ENCODE data around the gene AMH. TPM values are rescaled to one million over a fixed set of nuclear protein-coding genes. Genes with fewer than 3 reads are reported as not detected.

The AMH gene
- total RNA-seq, 1 experiment from 2014 or later: 42.8 TPM

DNA sequence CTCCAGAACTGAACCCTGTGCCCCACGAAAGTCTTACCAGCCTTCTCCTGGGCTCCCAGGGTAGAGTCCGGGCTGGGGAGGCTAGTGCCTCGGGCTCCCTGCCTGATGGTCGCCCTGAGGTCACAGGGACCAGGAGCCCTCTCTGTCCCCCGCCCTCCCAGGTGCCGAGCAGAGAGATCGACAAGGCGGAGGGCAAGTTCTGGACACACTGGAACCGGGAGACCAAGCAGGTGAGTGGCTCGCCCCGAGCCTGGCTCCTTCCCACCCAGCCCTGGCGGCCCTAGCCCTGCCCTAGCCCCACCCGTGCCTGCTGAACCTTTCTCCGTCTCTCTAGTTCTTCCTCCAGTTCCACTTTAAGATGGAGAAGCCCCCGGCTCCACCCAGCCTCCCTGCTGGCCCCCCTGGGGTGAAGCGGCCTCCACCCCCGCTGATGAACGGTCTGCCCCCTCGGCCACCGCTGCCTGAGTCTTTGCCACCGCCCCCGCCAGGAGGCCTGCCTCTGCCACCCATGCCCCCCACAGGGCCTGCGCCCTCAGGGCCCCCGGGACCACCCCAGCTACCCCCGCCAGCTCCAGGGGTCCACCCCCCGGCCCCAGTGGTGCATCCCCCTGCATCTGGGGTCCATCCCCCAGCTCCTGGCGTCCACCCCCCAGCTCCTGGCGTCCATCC, 1.6 kb upstream of the AMH start:
- DNase-seq (ENCODE audit: low read depth, low spot score): no peak
- no peak overlapping the region for H3K4me2 ChIP-seq (ENCODE audit: low read length)
- ATAC-seq: no peak
- POLR2A ChIA-PET: no interaction called here
- no peaks in the 10 kb centered on the region for H3K9me3 ChIP-seq (ENCODE audit: control insufficient read depth in 1 of 2, insufficient read depth in 1 of 2, low read depth in 1 of 2, low read length in 2 of 2)
- H3K27me3 ChIP-seq (ENCODE audit: insufficient read depth, low read length): no peaks in the 10 kb centered on the region
- CTCF ChIA-PET: no interaction called here
- peaks cover 36 to 52% of the 10 kb centered on the region in 2 experiments for H3K36me3 ChIP-seq (ENCODE audit: control insufficient read depth in 1 of 2, insufficient read depth in 2 of 2, low read length in 2 of 2)
- no peak overlapping the region for H3K4me3 ChIP-seq (replicated peaks in 1 of 2; ENCODE audit: low read depth in 1 of 2, low read length in 2 of 2)
- H3K4me1 ChIP-seq (ENCODE audit: control insufficient read depth in 1 of 2, insufficient read depth in 2 of 2, low read length in 2 of 2): 0 out of 4 replicates have a peak, but pooled peaks cover 0 to 4% of the 10 kb centered on the region in 2 experiments
- peaks cover 6% of the 10 kb centered on the region; the same call in 1 of the 2 replicates for H4K20me1 ChIP-seq (ENCODE audit: insufficient read depth)
- H2AFZ ChIP-seq (ENCODE audit: low read depth, low read length, poor library complexity, severe bottlenecking): no peak overlapping the region
- peaks cover 38% of the 10 kb centered on the region for H3K79me2 ChIP-seq (ENCODE audit: insufficient read depth, low read length)
- no TSS peak for BruUV-seq (replicated peaks)
- TF ChIP-seq ELF1 (IDR thresholded peaks at IDR 0.05; ENCODE audit: borderline replicate concordance, low read depth) (no peak), RAD21 (IDR thresholded peaks at IDR 0.05; ENCODE audit: low read depth) (no peak), TCF7L2 (IDR thresholded peaks at IDR 0.05; ENCODE audit: borderline replicate concordance, extremely low read depth, insufficient read depth, insufficient read length) (no peak), EZH2 (IDR thresholded peaks at IDR 0.05) (no peak), EGR1 (IDR thresholded peaks at IDR 0.05; ENCODE audit: low read depth) (no peak), SRF (IDR thresholded peaks at IDR 0.05; ENCODE audit: low read depth) (no peak), FOSL1 (IDR thresholded peaks at IDR 0.05; ENCODE audit: low read depth) (no peak)
- TF ChIP-seq, protein P1, sequence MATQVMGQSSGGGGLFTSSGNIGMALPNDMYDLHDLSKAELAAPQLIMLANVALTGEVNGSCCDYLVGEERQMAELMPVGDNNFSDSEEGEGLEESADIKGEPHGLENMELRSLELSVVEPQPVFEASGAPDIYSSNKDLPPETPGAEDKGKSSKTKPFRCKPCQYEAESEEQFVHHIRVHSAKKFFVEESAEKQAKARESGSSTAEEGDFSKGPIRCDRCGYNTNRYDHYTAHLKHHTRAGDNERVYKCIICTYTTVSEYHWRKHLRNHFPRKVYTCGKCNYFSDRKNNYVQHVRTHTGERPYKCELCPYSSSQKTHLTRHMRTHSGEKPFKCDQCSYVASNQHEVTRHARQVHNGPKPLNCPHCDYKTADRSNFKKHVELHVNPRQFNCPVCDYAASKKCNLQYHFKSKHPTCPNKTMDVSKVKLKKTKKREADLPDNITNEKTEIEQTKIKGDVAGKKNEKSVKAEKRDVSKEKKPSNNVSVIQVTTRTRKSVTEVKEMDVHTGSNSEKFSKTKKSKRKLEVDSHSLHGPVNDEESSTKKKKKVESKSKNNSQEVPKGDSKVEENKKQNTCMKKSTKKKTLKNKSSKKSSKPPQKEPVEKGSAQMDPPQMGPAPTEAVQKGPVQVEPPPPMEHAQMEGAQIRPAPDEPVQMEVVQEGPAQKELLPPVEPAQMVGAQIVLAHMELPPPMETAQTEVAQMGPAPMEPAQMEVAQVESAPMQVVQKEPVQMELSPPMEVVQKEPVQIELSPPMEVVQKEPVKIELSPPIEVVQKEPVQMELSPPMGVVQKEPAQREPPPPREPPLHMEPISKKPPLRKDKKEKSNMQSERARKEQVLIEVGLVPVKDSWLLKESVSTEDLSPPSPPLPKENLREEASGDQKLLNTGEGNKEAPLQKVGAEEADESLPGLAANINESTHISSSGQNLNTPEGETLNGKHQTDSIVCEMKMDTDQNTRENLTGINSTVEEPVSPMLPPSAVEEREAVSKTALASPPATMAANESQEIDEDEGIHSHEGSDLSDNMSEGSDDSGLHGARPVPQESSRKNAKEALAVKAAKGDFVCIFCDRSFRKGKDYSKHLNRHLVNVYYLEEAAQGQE (IDR thresholded peaks at IDR 0.05; ENCODE audit: low read depth): no peak
- no peaks in the 10 kb centered on the region for H3K9me2 ChIP-seq (ENCODE audit: insufficient read depth)
- H3K27ac ChIP-seq (ENCODE audit: low read depth, low read length): no peak overlapping the region; the same call in 1 of the 2 replicates
- RAD21 ChIA-PET (ENCODE audit: low non-redundant PET in 1 of 2, low total read pairs in 2 of 2, uncharacterized antibody in 2 of 2, unreplicated experiment in 2 of 2): no interaction called here
- H3K9ac ChIP-seq (ENCODE audit: low read length): no peak overlapping the region
- intact Hi-C loops (cut with micrococcal nuclease): no loop called here

Data from HCT116 (cell line).